Stomach smooth muscle (tissue), 2 donors: ENCODE results near the gene FAM89B.
"Not testable (repeated sequence)": the region's sequence is repeated elsewhere in the genome, so short reads cannot be mapped to it uniquely, and the experiment has no call there.

Source experiments
- H3K27ac ChIP-seq: one replicate; pipeline ENCODE4 v1.7.0; 2013; ENCODE audit warnings: mild to moderate bottlenecking, low read length, inconsistent platforms
- H3K27me3 ChIP-seq, 2 donors: one replicate each; pipeline ENCODE4 v1.7.0; 2013; ENCODE audit warnings: low read length in 2 of 2; ENCODE audit not compliant: insufficient read depth in 2 of 2, control insufficient read depth in 1 of 2
- H3K36me3 ChIP-seq, 2 donors: one replicate each; pipeline ENCODE4 v1.7.0; 2013; ENCODE audit warnings: low read length in 2 of 2; ENCODE audit not compliant: control insufficient read depth in 2 of 2, insufficient read depth in 2 of 2
- H3K4me1 ChIP-seq: one replicate; pipeline ENCODE4 v1.7.0; 2013; ENCODE audit warnings: low read length; ENCODE audit not compliant: control insufficient read depth, insufficient read depth
- H3K4me3 ChIP-seq, 2 donors: one replicate each; pipeline ENCODE4 v1.7.0; 2013; ENCODE audit warnings: low read length in 2 of 2
- H3K9ac ChIP-seq, 2 donors: one replicate each; pipeline ENCODE4 v1.7.0; 2013; ENCODE audit warnings: low read length in 2 of 2, mild to moderate bottlenecking in 1 of 2
- H3K9me3 ChIP-seq, 2 donors: one replicate each; pipeline ENCODE4 v1.7.0; 2013; ENCODE audit warnings: low read length in 2 of 2; ENCODE audit not compliant: control insufficient read depth in 2 of 2
- donor health status: healthy.
- donor health status: Pancreatic carcinoma.

The FAM89B gene

GRCh38 chr11:65572356-65573051 is at the start of gene FAM89B:
Gene FAM89B, plus strand, starts transcription at chr11:65572538. Its CDS starts 132 bp downstream, at chr11:65572670.
- Histone ChIP-seq H3K27me3 (no peaks in the 10 kb centered on the region), H3K4me1 (peaks cover 78% of the 10 kb centered on the region), H3K27ac (peak within 1 kb of the TSS; percentile 92), H3K9ac (peak within 1 kb of the TSS; percentile 68), H3K4me3 (peak within 1 kb of the TSS; percentile 96), H3K36me3 (peaks cover 4 to 5% of the 10 kb centered on the region in 2 donors), H3K9me3 (no peaks in the 10 kb centered on the region)

- not testable (repeated sequence) for H3K9me3 ChIP-seq, H3K36me3 ChIP-seq, H3K4me3 ChIP-seq, H3K27me3 ChIP-seq, H3K27ac ChIP-seq, H3K9ac ChIP-seq
- H3K4me1 ChIP-seq: peaks cover 23% of the 10 kb centered on the region
Measured at GRCh38 chr11:65522718-65523630, 49.4 kb upstream of the FAM89B start.

- H3K27me3 ChIP-seq, H3K27ac ChIP-seq, H3K9ac ChIP-seq, H3K4me3 ChIP-seq, H3K9me3 ChIP-seq, H3K36me3 ChIP-seq: not testable (repeated sequence)
- peaks cover 27% of the 10 kb centered on the region for H3K4me1 ChIP-seq
Measured at GRCh38 chr11:65523631-65523968, 48.7 kb upstream of the FAM89B start.

- peaks cover 27% of the 10 kb centered on the region for H3K4me1 ChIP-seq
- peak overlapping the region; percentile 73 to 75 for H3K4me3 ChIP-seq
- H3K9me3 ChIP-seq: no peaks in the 10 kb centered on the region
Measured at GRCh38 chr11:65524014-65524740, 48.2 kb upstream of the FAM89B start.

GRCh38 chr11:65524741-65525545 is 47.4 kb upstream of the FAM89B start, which contains the start of gene SCYL1:
Gene SCYL1, plus strand, starts transcription at chr11:65525083. Its CDS starts 71 bp downstream, at chr11:65525154.
- H3K27ac ChIP-seq: peak within 1 kb of the TSS; percentile 64
- peak within 1 kb of the TSS; percentile 74 to 89 for H3K4me3 ChIP-seq
- peaks cover 27% of the 10 kb centered on the region for H3K4me1 ChIP-seq
- no peaks in the 10 kb centered on the region for H3K9me3 ChIP-seq
- peak within 1 kb of the TSS; percentile 80 to 91 for H3K9ac ChIP-seq
- no peaks in the 10 kb centered on the region for H3K27me3 ChIP-seq
- H3K36me3 ChIP-seq: peaks cover 7 to 14% of the 10 kb centered on the region in 2 donors

More at GRCh38 chr11:65524014-65524740, 48.2 kb upstream of the FAM89B start:
- peaks cover 7 to 8% of the 10 kb centered on the region in 2 donors for H3K36me3 ChIP-seq
- peak overlapping the region; percentile 74 to 80 for H3K9ac ChIP-seq
- H3K27ac ChIP-seq: peak overlapping the region; percentile 41
- no peaks in the 10 kb centered on the region for H3K27me3 ChIP-seq

- H3K4me3 ChIP-seq: peak overlapping the region; percentile 74 to 89
- peak overlapping the region; percentile 64 for H3K27ac ChIP-seq
- H3K9me3 ChIP-seq: no peaks in the 10 kb centered on the region
- peaks cover 27% of the 10 kb centered on the region for H3K4me1 ChIP-seq
- H3K27me3 ChIP-seq: no peaks in the 10 kb centered on the region
- peak overlapping the region; percentile 76 to 91 for H3K9ac ChIP-seq
- peaks cover 14 to 23% of the 10 kb centered on the region in 2 donors for H3K36me3 ChIP-seq
Measured at GRCh38 chr11:65525546-65526480, 46.5 kb upstream of the FAM89B start.

GRCh38 chr11:65526744-65527143 is 45.6 kb upstream of the FAM89B start:
- Histone ChIP-seq H3K4me3 (no peak overlapping the region), H3K9ac (no peak overlapping the region), H3K4me1 (peaks cover 27% of the 10 kb centered on the region), H3K27ac (no peak overlapping the region), H3K36me3 (peaks cover 23 to 31% of the 10 kb centered on the region in 2 donors), H3K27me3 (no peaks in the 10 kb centered on the region), H3K9me3 (no peaks in the 10 kb centered on the region)

GRCh38 chr11:65528819-65529350 is 43.5 kb upstream of the FAM89B start:
- H3K36me3 ChIP-seq: peaks cover 32 to 44% of the 10 kb centered on the region in 2 donors

GRCh38 chr11:65529475-65530156 is 42.7 kb upstream of the FAM89B start:
- Histone ChIP-seq H3K9ac (no peak overlapping the region), H3K36me3 (peaks cover 32 to 46% of the 10 kb centered on the region in 2 donors), H3K27ac (no peak overlapping the region), H3K4me3 (no peak overlapping the region), H3K9me3 (no peaks in the 10 kb centered on the region), H3K4me1 (peaks cover 21% of the 10 kb centered on the region), H3K27me3 (no peaks in the 10 kb centered on the region)

More at GRCh38 chr11:65528819-65529350, 43.5 kb upstream of the FAM89B start:
- no peaks in the 10 kb centered on the region for H3K27me3 ChIP-seq
- no peaks in the 10 kb centered on the region for H3K9me3 ChIP-seq
- H3K4me1 ChIP-seq: peaks cover 25% of the 10 kb centered on the region
- H3K4me3 ChIP-seq: no peak overlapping the region
- no peak overlapping the region for H3K27ac ChIP-seq
- H3K9ac ChIP-seq: no peak overlapping the region
